Measurements from ENCODE around the gene MBD3L2B. TPM values are rescaled to one million over a fixed set of nuclear protein-coding genes. Genes with fewer than 3 reads are reported as not detected.

Gene MBD3L2B
- not detected in 2 replicates for total RNA-seq

GRCh38 chr19:7021331-7021730 is at the start of gene MBD3L2B:
Gene MBD3L2B, minus strand, starts transcription at chr19:7021431. Its CDS starts 34 bp downstream, at chr19:7021397.

GRCh38 chr19:7069042-7069903 is 48.0 kb upstream of the MBD3L2B start, which contains the start of gene ZNF557:
Gene ZNF557, plus strand, starts transcription at chr19:7069703. Its CDS starts 5,372 bp downstream, at chr19:7075075.

GRCh38 chr19:7058576-7058975 is 37.3 kb upstream of the MBD3L2B start, which contains the start of gene MBD3L3:
Gene MBD3L3, minus strand, starts transcription at chr19:7058676. Its CDS starts 71 bp downstream, at chr19:7058605.

GRCh38 chr19:7049021-7049420 is 27.8 kb upstream of the MBD3L2B start, which contains the start of gene MBD3L2:
Gene MBD3L2, plus strand, starts transcription at chr19:7049321. Its CDS starts 53 bp downstream, at chr19:7049374.

GRCh38 chr19:7040079-7040478 is 18.8 kb upstream of the MBD3L2B start, which contains the start of gene MBD3L4:
Gene MBD3L4, minus strand, starts transcription at chr19:7040179. Its CDS starts 35 bp downstream, at chr19:7040144.

GRCh38 chr19:7030278-7030677 is 9.0 kb upstream of the MBD3L2B start, which contains the start of gene MBD3L5:
Gene MBD3L5, plus strand, starts transcription at chr19:7030578. Its CDS starts 34 bp downstream, at chr19:7030612.

Other genes starting within 250 kb of the MBD3L2B start
- gene VAV1, start 248.7 kb downstream of the MBD3L2B start, total RNA-seq = not detected in 2 replicates
- not detected in 2 replicates for gene ADGRE1, start 133.9 kb downstream of the MBD3L2B start, total RNA-seq
- gene MBD3L5, start 9.1 kb upstream of the MBD3L2B start, total RNA-seq = not detected in 2 replicates
- gene MBD3L4, start 18.7 kb upstream of the MBD3L2B start, total RNA-seq = not detected in 2 replicates
- gene MBD3L2, start 27.9 kb upstream of the MBD3L2B start, total RNA-seq = not detected in 2 replicates
- gene MBD3L3, start 37.2 kb upstream of the MBD3L2B start, total RNA-seq = not detected in 2 replicates
- 20.0 and 22.4 TPM in 2 replicates for gene ZNF557, start 48.3 kb upstream of the MBD3L2B start, total RNA-seq

All from articular chondrocyte of knee joint (primary cell).